ENCODE data around the gene ZNF438. TPM values are rescaled to one million over a fixed set of nuclear protein-coding genes. Genes with fewer than 3 reads are reported as not detected.

The ZNF438 gene
- total and polyA plus RNA-seq, 10 of the 15 experiments (the other 5 are each of a cell fraction or from before 2014, with no cell fraction given), result 0.93 to 5.2 (median 1.9) TPM

- in situ Hi-C loops (cut with MboI), result no loop called here
- H3K9ac ChIP-seq (ENCODE audit: control insufficient read depth, insufficient read depth, low read length), result no peak overlapping the region
- ATAC-seq, result no peak
- H3K4me2 ChIP-seq (ENCODE audit: control insufficient read depth, insufficient read depth), result no peak overlapping the region
- ChIA-PET CTCF (no interaction called here), SMC1A (ENCODE audit: uncharacterized antibody, unreplicated experiment) (interaction anchor here (1.4 kb wide), 1 partner anchor 150 kb away, joined by 3 read pairs; the partner anchor contains the start of gene ZNF438), RAD21 (ENCODE audit: unreplicated experiment) (no interaction called here), POLR2A (no interaction called here)
- no peak for FAIRE-seq
- intact Hi-C loops (cut with micrococcal nuclease; ENCODE audit: unreplicated experiment), result no loop called here
- no peaks in the 10 kb centered on the region for H3K4me1 ChIP-seq (ENCODE audit: control insufficient read depth, insufficient read depth, low read length)
- no peak overlapping the region for H3K4me3 ChIP-seq
- 4% methylated on average over 1 of the region's 1 CpG for WGBS (ENCODE audit: insufficient coverage, insufficient replicate concordance, low lambda C conversion rate, missing lambda C conversion rate)
- no peaks in the 10 kb centered on the region for H4K20me1 ChIP-seq (ENCODE audit: control insufficient read depth, insufficient read depth)
- no peak for TF ChIP-seq RUNX3 (IDR thresholded peaks at IDR 0.05; ENCODE audit: low read length)
- no peak for TF ChIP-seq MAX (IDR thresholded peaks at IDR 0.05; ENCODE audit: low read depth, low read length)
- TF ChIP-seq ZBTB11 (CRISPR knock-in tag; IDR thresholded peaks at IDR 0.05), result no peak
- TF ChIP-seq IKZF2 (IDR thresholded peaks at IDR 0.05), result no peak
- no peak for TF ChIP-seq MLLT1 (IDR thresholded peaks at IDR 0.05)
- no peak for TF ChIP-seq USF2 (IDR thresholded peaks at IDR 0.05; ENCODE audit: borderline replicate concordance, low read depth, low read length)
- TF ChIP-seq POLR2AphosphoS2 (IDR thresholded peaks at IDR 0.05; ENCODE audit: low read depth, low read length), result no peak
- TF ChIP-seq MEF2B (IDR thresholded peaks at IDR 0.05; ENCODE audit: partially characterized antibody, poor library complexity, severe bottlenecking), result no peak
- no peak for TF ChIP-seq ATF2 (IDR thresholded peaks at IDR 0.05; ENCODE audit: low read length)
- TF ChIP-seq CHD1 (IDR thresholded peaks at IDR 0.05; ENCODE audit: low read depth, low read length), result no peak
- no peak overlapping the region for H3K27ac ChIP-seq (ENCODE audit: control insufficient read depth, insufficient read depth)
- no peaks in the 10 kb centered on the region for H3K9me3 ChIP-seq (replicated peaks; ENCODE audit: control insufficient read depth, insufficient read depth, low read length)
- DNase-seq (ENCODE audit: low read depth, low spot score), result no peak
- H3K36me3 ChIP-seq (ENCODE audit: control insufficient read depth in 2 of 2, insufficient read depth in 2 of 2, low read length in 1 of 2), result no peaks in the 10 kb centered on the region
- no peaks in the 10 kb centered on the region for H3K79me2 ChIP-seq (ENCODE audit: control insufficient read depth, insufficient read depth, low read length)
- no TSS peak for BruUV-seq (replicated peaks)
- H3K27me3 ChIP-seq (replicated peaks in 1 of 2; ENCODE audit: control insufficient read depth in 2 of 2, insufficient read depth in 2 of 2, low read length in 1 of 2), result no peaks in the 10 kb centered on the region
- no peak overlapping the region for H2AFZ ChIP-seq (ENCODE audit: control insufficient read depth, low read depth, low read length)
Measured at GRCh38 chr10:30882281-30882680, 149.4 kb downstream of the ZNF438 start.
